HepG2 (cell line): ENCODE data around the gene THSD4. TPM values are rescaled to one million over a fixed set of nuclear protein-coding genes. Genes with fewer than 3 reads are reported as not detected.

ENCODE experiments used
- KDM2A ChIP-seq: sonication (generic); formaldehyde crosslinking; IDR thresholded peaks from 2 replicates; pipeline ENCODE4 v1.4.0; 2020; ENCODE audit warnings: low read depth, missing genetic modification reagents, borderline replicate concordance
- MAFF ChIP-seq: IDR thresholded peaks from 2 replicates; pipeline ENCODE4 v1.6.1; 2011; ENCODE audit warnings: low read depth, low read length, improper control_type of control experiment
- NFIB ChIP-seq: sonication (generic); formaldehyde crosslinking; IDR thresholded peaks from 2 replicates; pipeline ENCODE4 v1.9.0; 2021; ENCODE audit warnings: missing genetic modification reagents, mild to moderate bottlenecking, borderline replicate concordance
- TIGD3 ChIP-seq: sonication (generic); formaldehyde crosslinking; IDR thresholded peaks from 2 replicates; pipeline ENCODE4 v1.5.1; 2020; ENCODE audit warnings: mild to moderate bottlenecking, missing genetic modification reagents, borderline replicate concordance
- ZNF510 ChIP-seq: sonication (generic); formaldehyde crosslinking; IDR thresholded peaks from 2 replicates; pipeline ENCODE4 v1.4.0; 2020; ENCODE audit warnings: low read depth, mild to moderate bottlenecking, missing genetic modification reagents
- ZNF597 ChIP-seq: sonication (generic); formaldehyde crosslinking; IDR thresholded peaks from 2 replicates; pipeline ENCODE4 v1.5.0; 2020; ENCODE audit warnings: missing genetic modification reagents
- ZNF788 ChIP-seq: sonication (generic); formaldehyde crosslinking; IDR thresholded peaks from 2 replicates; pipeline ENCODE4 v1.5.0; 2020; ENCODE audit warnings: mild to moderate bottlenecking, missing genetic modification reagents, borderline replicate concordance
- polyA plus RNA-seq, 8 experiments: library from polyadenylated mRNA; depleted of rRNA in 3 of 8; stranded (reverse) in 7 of 8; unstranded in 1 of 8; fragments of >200 nt; fragmentation: Illumina TruSeq in 4 of 8; extraction: Trizol in 4 of 8; gene quantifications; 2 replicates each; pipeline versions ENCODE4 v1.2.1 to v1.2.3, GENCODE V29; 2011 to 2016; ENCODE audit warnings: low read depth in 4 of 8, missing spikeins in 1 of 8, mixed read lengths in 1 of 8; ENCODE audit not compliant: insufficient read depth in 1 of 8
- total RNA-seq, 5 experiments: library from RNA; depleted of rRNA; stranded (reverse); fragments of >200 nt; fragmentation: Illumina TruSeq; extraction: Trizol; gene quantifications; 2 replicates each; pipeline ENCODE4 v1.2.3, GENCODE V29; 2016; ENCODE audit warnings: low read depth in 1 of 5
- TF ChIP-seq, protein P1 (sequence below): sonication (generic); formaldehyde crosslinking; IDR thresholded peaks from 2 replicates; pipeline ENCODE4 v1.5.0; 2020; ENCODE audit warnings: mild to moderate bottlenecking, missing genetic modification reagents, borderline replicate concordance

The THSD4 gene
- total and polyA plus RNA-seq, 2 of the 13 experiments (the other 11 are each of a cell fraction or from before 2014, with no cell fraction given) = 0.07 to 0.21 TPM

- TF ChIP-seq ZNF510 (CRISPR knock-in tag) (no peak), MAFF (no peak), ZNF597 (no peak), KDM2A (CRISPR knock-in tag) (no peak), TIGD3 (CRISPR knock-in tag) (no peak), NFIB (CRISPR knock-in tag) (no peak), ZNF788 (CRISPR knock-in tag) (no peak)
- TF ChIP-seq, protein P1, sequence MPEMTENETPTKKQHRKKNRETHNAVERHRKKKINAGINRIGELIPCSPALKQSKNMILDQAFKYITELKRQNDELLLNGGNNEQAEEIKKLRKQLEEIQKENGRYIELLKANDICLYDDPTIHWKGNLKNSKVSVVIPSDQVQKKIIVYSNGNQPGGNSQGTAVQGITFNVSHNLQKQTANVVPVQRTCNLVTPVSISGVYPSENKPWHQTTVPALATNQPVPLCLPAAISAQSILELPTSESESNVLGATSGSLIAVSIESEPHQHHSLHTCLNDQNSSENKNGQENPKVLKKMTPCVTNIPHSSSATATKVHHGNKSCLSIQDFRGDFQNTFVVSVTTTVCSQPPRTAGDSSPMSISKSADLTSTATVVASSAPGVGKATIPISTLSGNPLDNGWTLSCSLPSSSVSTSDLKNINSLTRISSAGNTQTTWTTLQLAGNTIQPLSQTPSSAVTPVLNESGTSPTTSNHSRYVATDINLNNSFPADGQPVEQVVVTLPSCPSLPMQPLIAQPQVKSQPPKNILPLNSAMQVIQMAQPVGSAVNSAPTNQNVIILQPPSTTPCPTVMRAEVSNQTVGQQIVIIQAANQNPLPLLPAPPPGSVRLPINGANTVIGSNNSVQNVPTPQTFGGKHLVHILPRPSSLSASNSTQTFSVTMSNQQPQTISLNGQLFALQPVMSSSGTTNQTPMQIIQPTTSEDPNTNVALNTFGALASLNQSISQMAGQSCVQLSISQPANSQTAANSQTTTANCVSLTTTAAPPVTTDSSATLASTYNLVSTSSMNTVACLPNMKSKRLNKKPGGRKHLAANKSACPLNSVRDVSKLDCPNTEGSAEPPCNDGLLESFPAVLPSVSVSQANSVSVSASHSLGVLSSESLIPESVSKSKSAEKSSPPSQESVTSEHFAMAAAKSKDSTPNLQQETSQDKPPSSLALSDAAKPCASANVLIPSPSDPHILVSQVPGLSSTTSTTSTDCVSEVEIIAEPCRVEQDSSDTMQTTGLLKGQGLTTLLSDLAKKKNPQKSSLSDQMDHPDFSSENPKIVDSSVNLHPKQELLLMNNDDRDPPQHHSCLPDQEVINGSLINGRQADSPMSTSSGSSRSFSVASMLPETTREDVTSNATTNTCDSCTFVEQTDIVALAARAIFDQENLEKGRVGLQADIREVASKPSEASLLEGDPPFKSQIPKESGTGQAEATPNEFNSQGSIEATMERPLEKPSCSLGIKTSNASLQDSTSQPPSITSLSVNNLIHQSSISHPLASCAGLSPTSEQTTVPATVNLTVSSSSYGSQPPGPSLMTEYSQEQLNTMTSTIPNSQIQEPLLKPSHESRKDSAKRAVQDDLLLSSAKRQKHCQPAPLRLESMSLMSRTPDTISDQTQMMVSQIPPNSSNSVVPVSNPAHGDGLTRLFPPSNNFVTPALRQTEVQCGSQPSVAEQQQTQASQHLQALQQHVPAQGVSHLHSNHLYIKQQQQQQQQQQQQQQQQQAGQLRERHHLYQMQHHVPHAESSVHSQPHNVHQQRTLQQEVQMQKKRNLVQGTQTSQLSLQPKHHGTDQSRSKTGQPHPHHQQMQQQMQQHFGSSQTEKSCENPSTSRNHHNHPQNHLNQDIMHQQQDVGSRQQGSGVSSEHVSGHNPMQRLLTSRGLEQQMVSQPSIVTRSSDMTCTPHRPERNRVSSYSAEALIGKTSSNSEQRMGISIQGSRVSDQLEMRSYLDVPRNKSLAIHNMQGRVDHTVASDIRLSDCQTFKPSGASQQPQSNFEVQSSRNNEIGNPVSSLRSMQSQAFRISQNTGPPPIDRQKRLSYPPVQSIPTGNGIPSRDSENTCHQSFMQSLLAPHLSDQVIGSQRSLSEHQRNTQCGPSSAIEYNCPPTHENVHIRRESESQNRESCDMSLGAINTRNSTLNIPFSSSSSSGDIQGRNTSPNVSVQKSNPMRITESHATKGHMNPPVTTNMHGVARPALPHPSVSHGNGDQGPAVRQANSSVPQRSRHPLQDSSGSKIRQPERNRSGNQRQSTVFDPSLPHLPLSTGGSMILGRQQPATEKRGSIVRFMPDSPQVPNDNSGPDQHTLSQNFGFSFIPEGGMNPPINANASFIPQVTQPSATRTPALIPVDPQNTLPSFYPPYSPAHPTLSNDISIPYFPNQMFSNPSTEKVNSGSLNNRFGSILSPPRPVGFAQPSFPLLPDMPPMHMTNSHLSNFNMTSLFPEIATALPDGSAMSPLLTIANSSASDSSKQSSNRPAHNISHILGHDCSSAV (CRISPR knock-in tag) = no peak
Observed at GRCh38 chr15:71611553-71612396, 496.5 kb downstream of the THSD4 start (continued).
